ENCODE results near the gene BECN2. TPM values are rescaled to one million over a fixed set of nuclear protein-coding genes. Genes with fewer than 3 reads are reported as not detected.

BECN2 gene
- total RNA-seq, 2 donors from 2014 or later, result not detected

DNA sequence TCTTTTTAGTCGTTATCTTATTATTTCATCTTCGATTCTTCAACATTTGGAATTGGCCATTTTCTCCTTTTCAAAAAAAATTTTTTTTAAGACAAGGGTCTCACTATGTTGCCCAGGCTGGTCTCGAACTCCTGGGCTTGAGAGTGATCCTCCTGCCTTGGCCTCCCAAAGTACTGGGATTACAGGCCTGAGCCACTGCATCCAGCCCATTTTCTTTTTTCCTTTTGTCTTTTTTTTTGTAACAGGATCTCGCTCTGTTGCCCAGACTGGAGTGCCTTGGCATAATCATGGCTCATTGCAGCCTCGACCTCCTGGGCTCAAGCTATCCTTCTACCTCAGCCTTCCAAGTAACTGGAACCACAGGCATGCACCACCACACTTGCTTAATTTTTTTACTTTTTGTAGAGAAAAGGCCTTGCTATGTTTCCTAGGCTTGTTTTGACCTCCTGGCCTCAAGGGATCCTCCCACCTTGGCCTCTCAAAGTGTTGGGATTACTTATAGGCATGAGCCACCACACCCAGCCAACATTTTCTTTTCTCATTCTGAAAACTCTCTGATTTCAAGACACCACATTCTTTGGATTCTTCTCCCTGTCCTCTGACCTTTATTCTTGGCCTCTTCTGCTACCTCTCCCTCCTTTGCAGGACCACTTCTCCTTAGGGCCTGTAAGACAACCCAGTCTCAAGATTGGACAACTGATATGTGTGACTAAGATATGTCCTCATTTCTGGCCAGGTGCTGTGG, 47.4 kb downstream of the BECN2 start:
- Histone ChIP-seq H3K9ac (ENCODE audit: extremely low read depth, low read length, poor library complexity, severe bottlenecking) (no peak overlapping the region), H3K27me3 (ENCODE audit: control insufficient read depth, insufficient read depth, low read length, poor library complexity, severe bottlenecking) (no peaks in the 10 kb centered on the region), H3K4me3 (ENCODE audit: low read length) (no peak overlapping the region), H3K4me1 (ENCODE audit: control insufficient read depth, insufficient read depth, low read length) (no peaks in the 10 kb centered on the region), H3K36me3 (ENCODE audit: control insufficient read depth, insufficient read depth, low read length) (no peaks in the 10 kb centered on the region), H3K27ac (ENCODE audit: low read depth, low read length) (no peak overlapping the region), H3K9me3 (ENCODE audit: control insufficient read depth, low read length) (no peaks in the 10 kb centered on the region)
- Mint-ChIP-seq H3K36me3 (ENCODE audit: low read depth) (no peaks in the 10 kb centered on the region), H3K4me1 (peaks cover 10% of the 10 kb centered on the region), H3K27ac (no peak overlapping the region), H3K27me3 (ENCODE audit: insufficient read depth) (no peaks in the 10 kb centered on the region), H3K9me3 (peaks cover 3% of the 10 kb centered on the region), H3K4me3 (no peak overlapping the region)
- DNase-seq, result no peak
- TF ChIP-seq, protein P1, sequence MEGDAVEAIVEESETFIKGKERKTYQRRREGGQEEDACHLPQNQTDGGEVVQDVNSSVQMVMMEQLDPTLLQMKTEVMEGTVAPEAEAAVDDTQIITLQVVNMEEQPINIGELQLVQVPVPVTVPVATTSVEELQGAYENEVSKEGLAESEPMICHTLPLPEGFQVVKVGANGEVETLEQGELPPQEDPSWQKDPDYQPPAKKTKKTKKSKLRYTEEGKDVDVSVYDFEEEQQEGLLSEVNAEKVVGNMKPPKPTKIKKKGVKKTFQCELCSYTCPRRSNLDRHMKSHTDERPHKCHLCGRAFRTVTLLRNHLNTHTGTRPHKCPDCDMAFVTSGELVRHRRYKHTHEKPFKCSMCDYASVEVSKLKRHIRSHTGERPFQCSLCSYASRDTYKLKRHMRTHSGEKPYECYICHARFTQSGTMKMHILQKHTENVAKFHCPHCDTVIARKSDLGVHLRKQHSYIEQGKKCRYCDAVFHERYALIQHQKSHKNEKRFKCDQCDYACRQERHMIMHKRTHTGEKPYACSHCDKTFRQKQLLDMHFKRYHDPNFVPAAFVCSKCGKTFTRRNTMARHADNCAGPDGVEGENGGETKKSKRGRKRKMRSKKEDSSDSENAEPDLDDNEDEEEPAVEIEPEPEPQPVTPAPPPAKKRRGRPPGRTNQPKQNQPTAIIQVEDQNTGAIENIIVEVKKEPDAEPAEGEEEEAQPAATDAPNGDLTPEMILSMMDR (conservative IDR thresholded peaks at IDR 0.05), result no peak
- 89 to 91% methylated on average over 5 of the region's 5 CpGs for WGBS, 2 experiments (ENCODE audit: insufficient coverage in 1 of 2, insufficient read length in 1 of 2)

DNA sequence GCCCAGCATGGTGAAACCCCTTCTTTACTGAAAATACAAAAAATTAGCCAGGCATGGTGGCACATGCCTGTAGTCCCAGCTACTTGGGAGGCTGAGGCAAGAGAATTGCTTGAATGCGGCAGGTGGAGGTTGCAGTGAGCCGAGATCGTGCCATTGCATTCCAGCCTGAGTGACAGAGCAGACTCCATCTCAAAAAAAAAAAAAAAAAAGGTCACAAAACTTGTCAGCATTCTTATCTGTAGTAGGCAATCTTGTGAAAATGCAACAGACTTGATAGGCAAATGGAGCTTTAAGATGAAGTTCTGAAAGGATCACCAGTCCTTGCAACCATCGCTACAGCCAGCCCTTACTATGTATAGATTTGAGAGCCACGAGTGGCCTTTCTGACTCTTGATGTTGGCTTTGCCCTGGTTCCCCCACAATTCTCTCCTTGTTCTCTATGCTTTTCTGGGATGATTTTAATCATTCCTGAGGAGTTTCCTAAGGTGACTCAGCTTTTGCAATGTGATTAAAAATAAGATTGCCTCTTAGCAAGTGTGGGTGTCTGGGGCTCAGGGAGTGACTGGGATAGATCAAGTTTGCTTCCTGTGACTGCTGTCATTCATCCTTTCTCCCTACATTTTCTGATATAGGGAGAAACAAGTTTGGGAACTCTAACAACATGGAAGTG, 48.4 kb downstream of the BECN2 start:
- Histone ChIP-seq H3K9me3 (ENCODE audit: control insufficient read depth, low read length) (no peaks in the 10 kb centered on the region), H3K27ac (ENCODE audit: low read depth, low read length) (no peak overlapping the region), H3K4me1 (ENCODE audit: control insufficient read depth, insufficient read depth, low read length) (no peaks in the 10 kb centered on the region), H3K9ac (ENCODE audit: extremely low read depth, low read length, poor library complexity, severe bottlenecking) (no peak overlapping the region), H3K27me3 (ENCODE audit: control insufficient read depth, insufficient read depth, low read length, poor library complexity, severe bottlenecking) (no peaks in the 10 kb centered on the region), H3K36me3 (ENCODE audit: control insufficient read depth, insufficient read depth, low read length) (no peaks in the 10 kb centered on the region), H3K4me3 (ENCODE audit: low read length) (no peak overlapping the region)
- DNase-seq, result no peak
- no peaks in the 10 kb centered on the region for H3K36me3 Mint-ChIP-seq (ENCODE audit: low read depth)
- no peak overlapping the region for H3K27ac Mint-ChIP-seq
- no peaks in the 10 kb centered on the region for H3K27me3 Mint-ChIP-seq (ENCODE audit: insufficient read depth)
- 91 to 94% methylated on average over 2 to 5 of the region's 5 CpGs for WGBS, 2 experiments (ENCODE audit: insufficient coverage in 1 of 2, insufficient read length in 1 of 2)
- H3K4me3 Mint-ChIP-seq, result no peak overlapping the region
- TF ChIP-seq, protein P1 (conservative IDR thresholded peaks at IDR 0.05), result no peak
- H3K9me3 Mint-ChIP-seq, result peaks cover 3% of the 10 kb centered on the region
- peaks cover 10% of the 10 kb centered on the region for H3K4me1 Mint-ChIP-seq

DNA sequence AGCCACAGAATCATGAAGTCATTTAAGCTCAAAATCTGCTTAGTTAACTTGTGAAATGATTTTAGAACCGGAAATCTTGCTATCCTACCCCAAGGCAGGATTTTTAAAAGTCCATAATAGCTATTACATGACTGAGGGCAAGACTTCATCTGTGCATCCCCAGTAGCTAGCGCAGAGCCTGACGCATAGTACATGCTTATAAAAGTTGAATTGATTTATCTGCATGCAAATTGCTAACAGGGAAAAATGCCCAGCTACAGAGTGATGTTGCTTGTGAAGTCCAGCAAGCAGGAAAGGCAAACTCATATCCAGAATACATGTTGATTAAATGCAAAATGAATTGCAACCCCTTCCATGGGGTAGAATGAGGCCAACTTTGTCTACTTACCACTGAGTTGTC, 49.4 kb downstream of the BECN2 start:
- H3K27ac Mint-ChIP-seq, result no peak overlapping the region
- 96% methylated on average over 3 of the region's 3 CpGs for WGBS, 2 experiments (ENCODE audit: insufficient coverage in 1 of 2, insufficient read length in 1 of 2)
- H3K27me3 Mint-ChIP-seq (ENCODE audit: insufficient read depth), result no peaks in the 10 kb centered on the region
- peaks cover 6% of the 10 kb centered on the region for H3K4me1 Mint-ChIP-seq
- H3K9ac ChIP-seq (ENCODE audit: extremely low read depth, low read length, poor library complexity, severe bottlenecking), result no peak overlapping the region
- H3K36me3 Mint-ChIP-seq (ENCODE audit: low read depth), result no peaks in the 10 kb centered on the region
- TF ChIP-seq, protein P1 (conservative IDR thresholded peaks at IDR 0.05), result no peak
- no peak overlapping the region for H3K4me3 ChIP-seq (ENCODE audit: low read length)
- H3K27ac ChIP-seq (ENCODE audit: low read depth, low read length), result no peak overlapping the region
- no peaks in the 10 kb centered on the region for H3K4me1 ChIP-seq (ENCODE audit: control insufficient read depth, insufficient read depth, low read length)
- peaks cover 3% of the 10 kb centered on the region for H3K9me3 Mint-ChIP-seq
- no peak overlapping the region for H3K4me3 Mint-ChIP-seq
- DNase-seq, result no peak
- H3K36me3 ChIP-seq (ENCODE audit: control insufficient read depth, insufficient read depth, low read length), result no peaks in the 10 kb centered on the region
- no peaks in the 10 kb centered on the region for H3K9me3 ChIP-seq (ENCODE audit: control insufficient read depth, low read length)
- H3K27me3 ChIP-seq (ENCODE audit: control insufficient read depth, insufficient read depth, low read length, poor library complexity, severe bottlenecking), result no peaks in the 10 kb centered on the region

Other genes starting within 250 kb of the BECN2 start
- gene EXO1, start 109.6 kb upstream of the BECN2 start, total RNA-seq, result 10 to 100 TPM; 21.7 to 30.9 TPM
- gene MAP1LC3C, start 41.3 kb downstream of the BECN2 start, total RNA-seq, result under 1 TPM in 1 of 2 donors, not detected in 1; 0.22 TPM

All from endodermal cell (in vitro differentiated cells).